MCF 10A (cell line): ENCODE measurements around the gene LPO. TPM values are rescaled to one million over a fixed set of nuclear protein-coding genes. Genes with fewer than 3 reads are reported as not detected.

Experiments
- BruUV-seq: library from RNA; stranded (reverse); fragments of 400-500 nt; replicated peaks from 2 replicates; lab custom pipeline; 2021; lab: Mats Ljungman, UMichigan
- CTCF ChIA-PET: fragments of 300-600 bp; sonication (Branson Sonifier 250); formaldehyde crosslinking; extraction: SDS; loops from one replicate; lab custom pipeline; 2021; ENCODE audit warnings: antibody characterized with exemption, inconsistent platforms; lab: Yijun Ruan, JAX
- POLR2A ChIA-PET: fragments of 300-600, 350-650 bp; sonication (Branson Sonifier 250); formaldehyde crosslinking; extraction: SDS; loops from one replicate; lab custom pipeline; 2020; ENCODE audit warnings: antibody characterized with exemption, inconsistent platforms; lab: Yijun Ruan, JAX
- DNase-seq: peaks from one replicate; pipeline ENCODE4 v3.0.0-alpha.2; 2018; ENCODE audit not compliant: unreplicated experiment
- H3K27ac Mint-ChIP-seq: one replicate; pipeline ENCODE4 v1.8.0; 2022; ENCODE audit warnings: mild to moderate bottlenecking, low read depth, mixed read lengths; ENCODE audit not compliant: unreplicated experiment
- H3K27me3 Mint-ChIP-seq: one replicate; pipeline ENCODE4 v1.8.0; 2022; ENCODE audit warnings: mixed read lengths; ENCODE audit not compliant: insufficient read depth, unreplicated experiment
- H3K36me3 Mint-ChIP-seq: one replicate; pipeline ENCODE4 v1.8.0; 2022; ENCODE audit warnings: mild to moderate bottlenecking, moderate library complexity, mixed read lengths; ENCODE audit not compliant: insufficient read depth, unreplicated experiment
- H3K4me1 Mint-ChIP-seq: one replicate; pipeline ENCODE4 v1.8.0; 2022; ENCODE audit warnings: mixed read lengths; ENCODE audit not compliant: insufficient read depth, unreplicated experiment
- H3K4me3 Mint-ChIP-seq: one replicate; pipeline ENCODE4 v1.8.0; 2022; ENCODE audit warnings: mild to moderate bottlenecking, moderate library complexity, mixed read lengths; ENCODE audit not compliant: unreplicated experiment
- H3K9me3 Mint-ChIP-seq: one replicate; pipeline ENCODE4 v1.8.0; 2022; ENCODE audit warnings: mixed read lengths; ENCODE audit not compliant: unreplicated experiment
- intact Hi-C: fragments of 100-400 bp; cut with micrococcal nuclease; formaldehyde crosslinking; loops from 2 replicates; pipeline ENCODE4 v1.14.1; 2022
- total RNA-seq: library from RNA; stranded (reverse); gene quantifications from 2 replicates; pipeline ENCODE4 v1.2.3, GENCODE V29; 2022
- TF ChIP-seq, protein P1 (sequence below): fragments of 200-600 bp; IDR thresholded peaks from one replicate; pipeline ENCODE4 v1.8.0; 2022; ENCODE audit warnings: antibody characterized with exemption, mild to moderate bottlenecking; ENCODE audit not compliant: unreplicated experiment

The LPO gene
- total RNA-seq, 1 experiment from 2014 or later, result not detected

GRCh38 chr17:58308985-58309917 is 70.9 kb downstream of the LPO start:
- Mint-ChIP-seq H3K4me1 (no peaks in the 10 kb centered on the region), H3K36me3 (no peaks in the 10 kb centered on the region), H3K9me3 (no peaks in the 10 kb centered on the region), H3K4me3 (no peak overlapping the region), H3K27ac (no peak overlapping the region), H3K27me3 (peaks cover 21% of the 10 kb centered on the region)
- DNase-seq, result no peak
- CTCF ChIA-PET, result interaction anchor here (0.6 to 1.3 kb wide), 2 partner anchors 124 to 701 kb away, joined by 3 read pairs; no protein-coding TSS in a partner anchor
- BruUV-seq, result no TSS peak
- TF ChIP-seq, protein P1, sequence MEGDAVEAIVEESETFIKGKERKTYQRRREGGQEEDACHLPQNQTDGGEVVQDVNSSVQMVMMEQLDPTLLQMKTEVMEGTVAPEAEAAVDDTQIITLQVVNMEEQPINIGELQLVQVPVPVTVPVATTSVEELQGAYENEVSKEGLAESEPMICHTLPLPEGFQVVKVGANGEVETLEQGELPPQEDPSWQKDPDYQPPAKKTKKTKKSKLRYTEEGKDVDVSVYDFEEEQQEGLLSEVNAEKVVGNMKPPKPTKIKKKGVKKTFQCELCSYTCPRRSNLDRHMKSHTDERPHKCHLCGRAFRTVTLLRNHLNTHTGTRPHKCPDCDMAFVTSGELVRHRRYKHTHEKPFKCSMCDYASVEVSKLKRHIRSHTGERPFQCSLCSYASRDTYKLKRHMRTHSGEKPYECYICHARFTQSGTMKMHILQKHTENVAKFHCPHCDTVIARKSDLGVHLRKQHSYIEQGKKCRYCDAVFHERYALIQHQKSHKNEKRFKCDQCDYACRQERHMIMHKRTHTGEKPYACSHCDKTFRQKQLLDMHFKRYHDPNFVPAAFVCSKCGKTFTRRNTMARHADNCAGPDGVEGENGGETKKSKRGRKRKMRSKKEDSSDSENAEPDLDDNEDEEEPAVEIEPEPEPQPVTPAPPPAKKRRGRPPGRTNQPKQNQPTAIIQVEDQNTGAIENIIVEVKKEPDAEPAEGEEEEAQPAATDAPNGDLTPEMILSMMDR, result no peak
- POLR2A ChIA-PET, result no interaction called here
- intact Hi-C loops, result no loop called here

GRCh38 chr17:58309918-58310259 is 71.5 kb downstream of the LPO start:
- DNase-seq, result no peak
- no peak overlapping the region for H3K27ac Mint-ChIP-seq
- H3K9me3 Mint-ChIP-seq, result no peaks in the 10 kb centered on the region
- intact Hi-C loops, result no loop called here
- H3K4me1 Mint-ChIP-seq, result no peaks in the 10 kb centered on the region
- POLR2A ChIA-PET, result no interaction called here
- no peaks in the 10 kb centered on the region for H3K36me3 Mint-ChIP-seq
- TF ChIP-seq, protein P1, result no peak
- BruUV-seq, result no TSS peak
- H3K4me3 Mint-ChIP-seq, result no peak overlapping the region
- peaks cover 21% of the 10 kb centered on the region for H3K27me3 Mint-ChIP-seq
- CTCF ChIA-PET, result interaction anchor here (0.6 kb wide), 1 partner anchor 124 kb away, joined by 3 read pairs; no protein-coding TSS in a partner anchor

DNA sequence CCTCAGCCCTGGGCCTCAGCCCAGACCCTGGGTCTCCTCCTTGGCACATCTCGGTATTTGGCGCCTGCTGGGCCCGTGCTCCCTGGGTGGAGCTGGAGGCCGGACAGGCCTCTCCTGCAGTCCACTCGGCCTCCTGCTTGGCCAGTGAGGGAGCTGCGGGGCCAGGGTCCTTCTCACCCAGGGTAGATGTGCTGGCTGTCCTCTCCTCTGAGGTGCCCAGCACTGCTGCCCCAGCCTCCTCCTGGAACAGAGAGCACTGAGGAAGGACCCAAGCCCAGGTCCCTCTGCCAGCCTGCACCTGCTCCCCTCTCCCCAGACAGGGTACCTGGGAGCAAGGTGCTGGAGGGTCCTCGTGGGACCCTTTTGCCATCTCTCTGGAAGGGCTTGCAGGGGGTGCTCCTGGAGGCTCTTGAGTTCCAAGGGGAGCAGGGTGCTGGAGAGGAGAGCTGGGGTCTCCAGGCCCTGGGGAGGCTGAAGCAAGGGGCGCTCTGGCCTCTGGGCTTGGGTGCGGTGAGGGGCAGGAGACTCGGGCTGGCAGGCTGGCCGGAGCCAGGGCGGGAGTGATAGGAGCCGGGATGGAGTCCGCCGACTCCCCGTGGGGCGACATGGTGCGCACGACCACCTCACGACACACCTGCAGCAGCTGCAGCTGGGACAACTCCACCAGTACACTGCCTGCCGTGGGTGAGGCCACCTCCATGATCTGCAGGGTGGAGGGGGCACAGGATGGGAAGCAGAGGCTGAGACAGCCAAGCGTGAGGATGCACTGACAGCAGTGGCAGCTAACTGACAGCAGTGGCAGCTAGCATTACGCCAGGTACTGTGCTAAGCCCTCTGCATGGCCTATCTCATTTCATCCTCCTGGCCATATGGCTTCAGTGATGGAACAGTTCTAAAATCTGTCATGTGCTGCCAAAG is 72.4 kb downstream of the LPO start:
- no peaks in the 10 kb centered on the region for H3K36me3 Mint-ChIP-seq
- intact Hi-C loops, result no loop called here

More for the DNA sequence above, 72.4 kb downstream of the LPO start:
- POLR2A ChIA-PET, result no interaction called here
- Mint-ChIP-seq H3K4me3 (no peak overlapping the region), H3K27ac (no peak overlapping the region), H3K4me1 (no peaks in the 10 kb centered on the region), H3K9me3 (no peaks in the 10 kb centered on the region), H3K27me3 (peaks cover 18% of the 10 kb centered on the region)
- BruUV-seq, result no TSS peak
- TF ChIP-seq, protein P1, result no peak
- DNase-seq, result no peak
- CTCF ChIA-PET, result interaction anchor here (0.6 to 0.7 kb wide), 2 partner anchors 136 to 137 kb away, joined by 3 read pairs; no protein-coding TSS in a partner anchor
